Measurements from ENCODE around the gene NCOR1. TPM values are rescaled to one million over a fixed set of nuclear protein-coding genes. Genes with fewer than 3 reads are reported as not detected.
A peak's percentile ranks its signal among the peaks of the same experiment; 100 is the strongest.

Gene NCOR1
- total RNA-seq, 1 donor from 2014 or later: 86.0 TPM

GRCh38 chr17:16033729-16034349 lies 181.5 kb downstream of the NCOR1 start:
- no peak overlapping the region for H3K4me3 ChIP-seq (ENCODE audit: low read depth, low read length)
- DNase-seq (ENCODE audit: low read depth): no peak
- TF ChIP-seq, protein P1, sequence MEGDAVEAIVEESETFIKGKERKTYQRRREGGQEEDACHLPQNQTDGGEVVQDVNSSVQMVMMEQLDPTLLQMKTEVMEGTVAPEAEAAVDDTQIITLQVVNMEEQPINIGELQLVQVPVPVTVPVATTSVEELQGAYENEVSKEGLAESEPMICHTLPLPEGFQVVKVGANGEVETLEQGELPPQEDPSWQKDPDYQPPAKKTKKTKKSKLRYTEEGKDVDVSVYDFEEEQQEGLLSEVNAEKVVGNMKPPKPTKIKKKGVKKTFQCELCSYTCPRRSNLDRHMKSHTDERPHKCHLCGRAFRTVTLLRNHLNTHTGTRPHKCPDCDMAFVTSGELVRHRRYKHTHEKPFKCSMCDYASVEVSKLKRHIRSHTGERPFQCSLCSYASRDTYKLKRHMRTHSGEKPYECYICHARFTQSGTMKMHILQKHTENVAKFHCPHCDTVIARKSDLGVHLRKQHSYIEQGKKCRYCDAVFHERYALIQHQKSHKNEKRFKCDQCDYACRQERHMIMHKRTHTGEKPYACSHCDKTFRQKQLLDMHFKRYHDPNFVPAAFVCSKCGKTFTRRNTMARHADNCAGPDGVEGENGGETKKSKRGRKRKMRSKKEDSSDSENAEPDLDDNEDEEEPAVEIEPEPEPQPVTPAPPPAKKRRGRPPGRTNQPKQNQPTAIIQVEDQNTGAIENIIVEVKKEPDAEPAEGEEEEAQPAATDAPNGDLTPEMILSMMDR (conservative IDR thresholded peaks at IDR 0.05; ENCODE audit: low read depth, low read length): no peak

DNA sequence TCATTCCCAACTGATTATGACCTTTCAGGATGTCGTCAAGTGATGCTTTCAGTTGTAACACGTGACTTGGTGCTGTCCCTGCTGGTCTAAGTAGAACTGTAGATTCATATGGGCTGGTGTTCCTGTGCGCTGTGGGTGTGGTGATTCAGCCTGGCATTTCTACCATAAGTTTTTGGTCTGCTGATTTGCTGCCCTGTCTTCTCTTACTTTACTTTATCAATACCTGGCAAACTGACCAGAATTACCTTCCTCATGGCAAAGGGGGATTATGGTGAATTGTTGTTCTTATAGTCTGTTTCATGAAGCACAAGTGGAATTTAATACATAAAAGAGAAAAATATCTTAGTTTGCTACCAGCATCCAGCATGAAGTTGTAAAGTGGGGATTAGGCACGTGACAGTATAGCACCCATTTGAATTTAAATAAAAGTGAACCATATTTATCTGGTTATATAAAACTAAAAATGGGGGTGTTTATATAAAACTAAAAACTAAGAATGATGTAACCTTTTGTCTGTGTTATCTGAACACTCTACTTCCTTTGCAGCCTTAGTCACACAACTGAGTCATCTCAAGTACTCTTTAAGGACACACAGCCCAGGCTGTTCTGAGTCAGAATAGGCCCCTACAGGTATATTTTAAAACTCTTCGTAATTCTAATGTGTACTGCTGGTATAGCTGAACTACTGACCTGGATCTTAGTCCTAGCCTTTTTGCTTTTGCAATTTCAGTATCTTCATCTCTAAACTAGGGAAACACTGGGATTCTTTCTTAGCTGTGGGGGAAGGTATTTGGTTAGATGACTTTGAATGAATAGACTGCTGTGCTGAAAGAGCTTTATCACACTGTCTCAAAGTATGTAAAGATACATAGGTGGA lies 187.4 kb downstream of the NCOR1 start:
- DNase-seq (ENCODE audit: low read depth): peak; percentile 83
- no peak overlapping the region for H3K4me3 ChIP-seq (ENCODE audit: low read depth, low read length)
- TF ChIP-seq, protein P1 (conservative IDR thresholded peaks at IDR 0.05; ENCODE audit: low read depth, low read length): no peak

- TF ChIP-seq, protein P1 (conservative IDR thresholded peaks at IDR 0.05; ENCODE audit: low read depth, low read length): no peak
- no peak for DNase-seq (ENCODE audit: low read depth)
- H3K4me3 ChIP-seq (ENCODE audit: low read depth, low read length): no peak overlapping the region
Observed at GRCh38 chr17:16026895-16027294, 188.4 kb downstream of the NCOR1 start.

GRCh38 chr17:16025202-16025601 lies 190.1 kb downstream of the NCOR1 start:
- TF ChIP-seq, protein P1 (conservative IDR thresholded peaks at IDR 0.05; ENCODE audit: low read depth, low read length): no peak
- H3K4me3 ChIP-seq (ENCODE audit: low read depth, low read length): no peak overlapping the region
- no peak for DNase-seq (ENCODE audit: low read depth)

DNA sequence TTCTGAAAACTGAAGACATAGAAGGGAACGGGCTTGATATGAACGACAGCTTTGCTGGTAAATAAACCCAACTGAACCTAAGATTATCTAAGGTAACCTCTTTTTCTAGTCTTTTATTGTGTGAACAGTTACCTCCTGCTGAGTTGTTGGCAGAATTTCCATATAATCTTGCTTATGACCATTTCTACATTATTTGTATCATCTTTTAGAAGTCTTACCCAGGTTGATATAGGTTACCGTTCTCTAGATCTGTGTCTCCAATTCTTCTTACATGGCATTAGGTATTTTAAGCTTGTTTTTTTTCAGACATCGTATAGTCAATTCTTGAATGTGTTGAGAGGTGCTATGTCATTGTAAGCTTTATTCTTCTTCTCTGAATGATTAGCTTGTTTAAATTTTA lies 191.5 kb downstream of the NCOR1 start:
- H3K4me3 ChIP-seq (ENCODE audit: low read depth, low read length): no peak overlapping the region
- TF ChIP-seq, protein P1 (conservative IDR thresholded peaks at IDR 0.05; ENCODE audit: low read depth, low read length): no peak
- DNase-seq (ENCODE audit: low read depth): no peak

DNA sequence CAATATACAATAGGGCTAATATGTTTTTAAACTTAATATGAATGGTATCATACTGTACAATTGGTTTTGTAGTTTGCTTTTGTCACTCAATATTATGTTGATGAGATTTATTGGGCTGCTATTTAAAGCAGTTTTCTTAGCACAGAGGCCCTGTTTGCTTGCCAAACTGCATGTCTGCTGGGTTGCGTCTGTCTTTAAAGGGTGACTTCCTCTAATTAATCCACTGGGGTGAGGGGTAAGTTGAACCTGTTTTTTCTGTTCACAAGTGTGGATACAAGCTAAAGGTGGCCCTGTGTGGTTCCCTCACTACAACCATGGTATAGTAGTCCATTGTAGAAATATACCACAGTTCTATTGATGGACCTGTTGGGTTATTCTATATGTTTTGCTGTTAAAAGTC lies 196.0 kb downstream of the NCOR1 start:
- no peak overlapping the region for H3K4me3 ChIP-seq (ENCODE audit: low read depth, low read length)
- DNase-seq (ENCODE audit: low read depth): no peak
- TF ChIP-seq, protein P1 (conservative IDR thresholded peaks at IDR 0.05; ENCODE audit: low read depth, low read length): no peak
